ENCODE data around the gene GALNT12.

The GALNT12 gene

DNA sequence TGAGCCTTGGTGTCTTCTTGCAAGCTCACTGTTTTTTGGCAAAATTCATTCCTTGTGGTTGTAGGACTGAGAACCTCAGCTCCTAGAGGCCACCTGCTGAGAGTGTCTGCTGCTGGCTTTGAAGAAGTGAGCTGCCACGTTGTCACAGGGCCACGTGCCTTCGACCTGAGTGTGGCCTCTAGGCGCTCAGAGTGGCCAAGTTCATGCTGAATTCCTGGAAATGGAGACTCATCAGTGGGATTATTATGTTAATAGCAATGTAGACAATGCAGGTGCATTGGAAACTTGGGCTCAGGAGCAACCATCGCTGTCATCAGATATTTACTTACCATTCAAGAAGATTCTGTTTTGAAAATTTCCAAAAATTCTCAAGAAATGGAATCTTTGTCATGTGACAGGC, 52.5 kb downstream of the GALNT12 start:
- DNase-seq (ENCODE audit: low read depth, low spot score) = no peak

DNA sequence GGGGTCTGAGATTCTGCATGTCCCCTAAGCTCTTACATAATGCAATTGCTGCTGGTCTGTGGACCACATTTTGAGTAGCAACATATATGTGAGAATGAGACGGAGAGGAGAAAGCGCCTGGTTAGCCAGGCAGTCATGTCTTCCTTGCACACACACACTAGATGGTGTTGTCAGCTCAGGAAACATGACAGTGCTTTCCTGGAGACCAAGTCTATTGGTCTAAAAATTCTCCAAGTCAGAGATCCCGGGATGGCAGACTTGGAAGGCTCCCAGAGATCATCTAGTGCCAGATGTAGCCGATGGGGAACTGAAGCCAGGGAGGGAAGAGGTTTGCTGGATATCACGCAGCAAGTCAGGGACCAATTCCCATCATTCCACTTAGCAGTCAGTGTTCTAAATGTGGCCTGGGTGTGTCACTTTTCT, 53.4 kb downstream of the GALNT12 start:
- peak; percentile 25 for DNase-seq (ENCODE audit: low read depth, low spot score)

DNA sequence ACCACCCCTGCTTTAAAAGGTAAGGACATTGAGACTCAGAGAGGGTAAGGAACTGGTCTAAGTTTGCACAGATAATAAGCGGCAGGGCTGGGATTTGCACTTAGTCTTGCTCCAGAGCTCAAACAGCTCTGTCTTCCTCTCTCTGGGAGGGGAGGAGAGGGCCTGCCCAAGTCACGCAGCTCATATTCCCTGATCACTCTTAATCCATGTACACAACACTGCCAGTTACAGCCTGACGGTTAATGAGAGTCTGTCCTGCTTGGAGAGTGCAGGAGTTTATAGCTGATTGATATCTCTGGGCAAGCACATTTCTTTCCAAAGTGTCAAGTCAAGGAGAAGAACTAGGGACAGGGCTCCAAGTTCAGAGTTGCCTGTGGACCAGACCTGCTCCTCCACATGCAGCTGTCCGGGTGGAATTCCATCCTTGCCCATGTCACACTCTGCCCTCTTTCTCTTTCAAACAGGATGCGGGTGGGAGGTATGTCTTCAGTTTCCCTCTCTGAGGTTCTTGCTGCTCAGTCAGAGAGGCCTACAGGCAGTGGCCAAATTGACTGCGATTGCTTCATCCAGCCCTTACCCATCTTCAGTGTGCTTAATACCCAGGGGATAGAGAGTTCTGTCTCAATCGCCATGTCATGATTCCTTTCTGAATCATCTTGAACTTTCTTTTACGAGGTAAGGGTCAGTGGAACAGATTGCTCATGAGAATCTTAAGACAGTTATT, 54.5 kb downstream of the GALNT12 start:
- DNase-seq (ENCODE audit: low read depth, low spot score) = no peak

DNA sequence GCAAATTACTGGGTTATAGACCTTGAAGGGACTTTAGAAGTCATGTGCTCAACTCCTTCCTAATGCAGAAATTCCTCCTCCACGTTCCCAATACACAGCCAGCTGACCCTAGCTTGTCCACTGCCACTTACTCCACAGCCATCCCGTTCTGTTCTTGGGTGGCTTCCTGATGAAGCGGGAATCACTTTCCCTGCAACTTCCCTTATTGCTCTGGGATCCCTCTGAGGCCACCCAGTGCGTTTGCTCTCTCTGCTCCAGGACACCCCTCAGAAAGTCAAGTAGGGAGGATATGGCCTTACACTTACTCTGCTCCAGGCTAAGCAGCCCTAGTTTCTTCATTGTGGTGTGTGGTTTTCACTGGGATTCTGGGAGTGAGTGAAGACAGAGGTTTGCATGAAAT, 55.5 kb downstream of the GALNT12 start:
- DNase-seq (ENCODE audit: low read depth, low spot score) = no peak

DNA sequence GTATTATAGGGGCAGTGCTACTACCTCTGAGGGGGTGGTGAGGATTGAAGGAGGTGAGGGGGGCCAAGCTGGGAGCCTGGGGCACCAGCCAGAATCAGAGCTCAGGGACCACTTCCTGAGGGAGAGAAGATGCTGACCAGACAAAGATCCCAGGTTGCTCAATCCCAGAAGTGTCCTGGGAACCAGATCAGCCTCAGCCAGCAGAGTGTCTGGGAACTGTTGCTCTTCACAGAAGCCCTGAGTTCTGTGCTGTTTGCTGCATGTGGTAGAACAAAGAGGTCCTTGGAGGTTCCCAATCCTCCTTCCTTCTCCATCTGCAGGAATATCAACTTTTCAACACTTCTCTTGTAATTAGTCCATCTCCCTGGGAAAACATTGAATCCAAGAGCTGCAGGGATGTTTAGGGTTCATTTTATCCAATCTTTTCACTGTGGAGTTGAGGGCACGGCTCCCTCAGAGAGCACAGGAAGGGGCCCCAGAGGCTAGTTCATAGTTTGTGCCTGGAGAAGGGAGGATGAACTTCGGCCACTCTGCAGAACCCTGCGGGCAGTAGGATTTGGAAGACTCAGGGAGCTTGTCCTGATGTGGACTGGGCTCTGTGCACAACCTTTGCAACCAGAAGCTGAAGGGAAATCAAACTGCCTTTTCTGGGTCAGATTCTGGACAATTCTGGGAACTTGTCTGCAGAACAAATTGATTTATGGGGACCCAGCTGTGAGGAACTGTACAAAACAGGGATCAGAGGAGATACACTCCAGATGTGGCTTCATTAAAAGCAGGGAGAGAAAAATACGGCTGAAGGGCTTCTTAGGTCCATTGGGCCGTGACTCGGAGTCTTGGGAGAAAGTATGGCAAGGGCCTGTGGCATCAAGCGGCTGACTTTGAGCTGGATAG, 57.1 kb downstream of the GALNT12 start:
- no peak for DNase-seq (ENCODE audit: low read depth, low spot score)

DNA sequence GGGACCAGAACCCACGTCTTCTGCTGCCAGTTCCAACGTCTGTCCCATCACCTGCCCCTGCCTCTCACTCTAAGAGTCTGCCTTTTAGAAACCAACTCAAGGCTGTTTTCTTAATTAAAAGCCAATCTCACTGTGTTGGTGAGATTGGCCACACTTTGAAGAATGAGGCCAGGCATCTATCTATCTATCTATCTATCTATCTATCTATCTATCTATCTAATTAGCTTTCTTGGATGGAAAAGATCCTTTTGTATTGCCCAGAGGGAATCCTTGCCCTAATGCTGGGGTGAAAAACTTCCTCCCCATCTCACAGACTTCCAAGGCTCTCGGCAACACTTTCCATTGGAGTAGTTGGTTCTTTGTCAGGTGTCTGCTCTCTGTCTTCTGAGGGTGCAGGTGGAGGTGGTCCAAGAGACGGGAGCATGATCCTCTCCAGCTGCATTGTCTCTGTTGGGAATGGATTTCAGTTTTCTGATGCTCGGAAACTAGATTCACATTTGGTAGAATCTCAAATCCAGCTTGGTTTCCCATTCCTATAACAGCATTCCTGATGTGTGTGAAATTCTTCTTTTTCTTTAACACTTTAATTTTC, 57.9 kb downstream of the GALNT12 start:
- DNase-seq (ENCODE audit: low read depth, low spot score) = no peak

DNA sequence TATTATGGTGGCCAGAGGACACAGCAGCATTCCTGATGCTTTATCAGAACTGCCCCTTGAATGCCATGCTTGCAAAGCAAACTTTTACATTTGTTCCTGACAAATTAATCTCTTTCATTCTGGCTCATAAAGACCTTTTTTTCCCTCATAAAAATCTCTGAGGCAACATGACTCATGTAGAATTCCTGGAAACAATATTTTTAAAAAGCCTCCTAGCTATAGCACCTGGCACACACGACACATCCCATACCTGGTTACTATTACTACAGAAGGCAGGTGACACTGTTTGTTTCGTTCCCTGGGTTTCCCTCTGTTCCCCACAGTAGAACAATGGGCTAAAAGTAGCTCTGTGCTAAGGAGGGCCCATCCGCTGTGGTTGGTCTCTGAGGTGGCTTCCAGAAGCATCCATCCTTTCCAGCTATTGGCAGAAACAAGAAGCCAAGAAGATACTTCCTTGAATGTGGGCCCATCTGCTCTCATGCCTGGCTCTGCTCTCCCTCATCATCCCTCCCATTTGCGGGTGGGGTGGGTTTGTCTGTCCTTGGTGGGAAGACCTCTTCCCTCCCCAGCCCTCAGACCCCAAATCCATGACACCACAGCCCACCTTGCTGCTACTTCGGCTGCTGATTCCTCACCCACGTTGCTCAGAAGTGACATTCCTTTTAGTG, 59.1 kb downstream of the GALNT12 start:
- no peak for DNase-seq (ENCODE audit: low read depth, low spot score)

DNA sequence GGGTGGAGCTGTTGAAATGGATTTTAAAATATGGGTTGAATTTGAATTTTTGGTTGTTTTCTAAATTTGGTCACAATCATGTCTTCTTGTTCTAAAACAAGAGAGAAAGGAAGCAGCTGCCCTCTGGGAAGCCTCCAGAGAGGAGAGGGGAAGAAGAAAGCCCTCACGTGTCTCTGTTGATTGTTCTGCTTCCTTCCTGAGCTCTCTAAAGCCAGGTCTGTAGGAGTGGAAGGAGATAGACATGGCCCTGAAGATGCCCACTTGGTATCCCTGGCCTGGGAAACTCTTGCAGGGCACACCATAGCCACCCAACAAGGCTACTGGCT, 59.6 kb downstream of the GALNT12 start:
- no peak for DNase-seq (ENCODE audit: low read depth, low spot score)

DNA sequence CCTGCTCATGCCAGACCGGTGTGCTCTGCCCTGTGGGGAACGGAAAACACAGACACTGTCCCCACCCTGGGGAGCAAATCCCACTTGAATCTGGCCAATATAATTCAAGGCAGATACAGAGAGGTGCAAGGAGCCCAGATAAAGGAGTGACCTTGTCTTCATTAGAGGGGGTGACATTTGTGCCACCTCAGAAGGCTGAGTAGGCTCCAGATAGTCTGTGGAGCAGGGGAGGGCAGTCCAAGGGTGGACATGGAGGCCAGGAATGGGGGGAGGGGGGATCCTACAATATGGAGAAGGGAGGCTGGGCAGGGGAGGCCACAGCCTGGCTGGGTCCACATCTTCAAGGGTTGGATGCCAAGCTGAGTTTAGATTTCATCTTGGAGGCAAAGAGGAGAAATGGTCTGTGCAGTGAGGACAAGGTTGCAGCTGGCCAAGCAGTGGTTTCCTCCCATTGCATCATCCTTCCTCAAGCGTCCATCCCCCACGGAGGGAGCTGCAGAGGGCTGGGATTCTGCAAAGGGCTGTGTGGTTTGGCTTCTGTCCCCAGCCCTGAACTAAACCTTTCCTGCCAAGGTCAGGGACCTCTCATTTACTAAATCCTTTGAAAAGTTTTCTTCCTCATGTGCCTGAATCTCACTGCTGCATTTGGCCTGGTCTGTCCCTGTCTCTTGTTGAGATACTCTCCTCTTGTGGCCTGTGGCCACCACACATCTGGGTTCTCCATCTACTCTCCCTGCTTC, 60.1 kb downstream of the GALNT12 start:
- no peak for DNase-seq (ENCODE audit: low read depth, low spot score)

DNA sequence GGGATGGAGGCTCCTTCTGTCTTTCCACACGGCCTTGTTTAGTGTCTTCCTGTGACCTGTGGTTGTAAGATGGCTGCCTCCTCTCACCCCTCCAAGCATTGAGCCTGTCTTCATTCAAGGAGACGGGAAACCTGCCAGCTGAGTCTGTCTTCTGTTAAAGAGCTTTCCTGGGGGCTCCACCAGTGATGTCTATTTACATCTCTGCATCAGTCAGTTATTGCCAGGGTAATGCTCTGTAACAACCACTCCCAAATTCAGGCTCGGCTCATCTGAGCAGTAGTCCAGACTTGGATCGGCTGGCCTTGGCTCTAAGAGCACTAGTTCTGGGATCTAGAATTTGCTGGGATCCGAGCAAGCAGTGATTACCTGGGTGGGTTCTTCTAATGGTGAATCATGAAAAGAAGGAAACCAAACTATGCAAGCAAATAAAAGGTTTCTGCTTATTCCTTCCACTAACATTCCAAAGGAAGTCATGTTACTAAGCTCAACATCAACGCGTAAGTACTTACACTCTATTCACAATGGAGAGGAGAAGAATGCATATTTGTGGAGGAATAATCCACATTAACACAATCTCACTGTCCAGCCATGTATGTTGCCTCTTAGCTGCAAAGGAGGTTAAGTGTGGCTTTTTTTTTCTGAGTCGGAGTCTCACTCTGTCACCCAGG, 61.7 kb downstream of the GALNT12 start:
- no peak for DNase-seq (ENCODE audit: low read depth, low spot score)

DNA sequence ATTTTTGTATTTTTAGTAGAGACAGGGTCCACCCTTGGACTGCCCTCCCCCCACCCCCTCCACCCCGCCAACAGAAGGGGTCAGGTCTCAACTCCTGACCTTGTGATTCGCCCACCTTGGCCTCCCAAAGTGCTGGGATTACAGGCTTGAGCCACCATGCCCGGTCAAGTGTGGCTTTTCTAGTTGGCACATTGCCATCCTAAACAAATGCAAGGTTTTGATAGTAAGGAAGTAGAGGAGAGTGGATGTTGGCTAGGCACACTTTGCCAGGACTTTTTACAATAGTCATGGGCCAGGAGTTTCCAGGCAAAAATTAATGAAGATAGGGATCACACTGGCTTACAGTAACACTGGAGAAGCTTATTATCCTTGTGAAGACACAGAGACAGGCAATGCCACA, 62.4 kb downstream of the GALNT12 start:
- DNase-seq (ENCODE audit: low read depth, low spot score) = no peak

DNA sequence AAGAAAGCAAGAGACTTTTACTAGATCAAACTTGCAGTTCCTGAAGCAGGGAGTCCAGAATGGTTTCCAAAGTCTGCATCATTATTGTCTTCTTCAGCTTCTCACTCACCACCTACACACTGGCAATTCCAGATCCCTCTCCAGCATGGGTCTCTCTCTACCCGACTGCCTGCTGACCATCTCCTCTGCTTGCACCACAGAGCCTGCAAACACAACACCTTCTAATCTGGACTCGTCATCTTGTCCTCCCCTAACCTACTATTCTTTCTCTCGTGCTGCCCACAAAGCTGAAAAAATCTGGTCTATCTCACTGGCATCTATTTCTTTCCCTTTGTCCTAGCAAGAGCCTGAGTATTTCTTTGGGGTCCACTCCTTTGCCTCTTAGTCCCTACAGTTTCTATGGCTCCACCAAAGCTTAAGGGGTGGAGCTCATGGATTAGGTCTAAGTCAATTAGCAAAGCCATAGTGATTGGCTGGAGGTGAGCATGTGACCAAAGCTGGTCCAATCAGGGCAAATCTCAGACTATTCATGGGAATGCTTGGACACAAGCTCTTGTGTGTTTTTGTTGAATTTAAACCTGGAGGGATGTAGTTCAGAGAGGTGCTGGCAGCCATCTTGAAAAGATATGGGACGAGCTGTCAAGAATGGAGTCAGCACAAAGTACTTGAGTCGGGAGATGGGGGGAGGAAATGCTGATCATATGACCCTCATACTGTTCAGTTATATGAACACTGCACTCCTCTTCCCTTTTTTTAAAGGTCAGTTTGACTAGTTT, 63.5 kb downstream of the GALNT12 start:
- DNase-seq (ENCODE audit: low read depth, low spot score) = no peak

DNA sequence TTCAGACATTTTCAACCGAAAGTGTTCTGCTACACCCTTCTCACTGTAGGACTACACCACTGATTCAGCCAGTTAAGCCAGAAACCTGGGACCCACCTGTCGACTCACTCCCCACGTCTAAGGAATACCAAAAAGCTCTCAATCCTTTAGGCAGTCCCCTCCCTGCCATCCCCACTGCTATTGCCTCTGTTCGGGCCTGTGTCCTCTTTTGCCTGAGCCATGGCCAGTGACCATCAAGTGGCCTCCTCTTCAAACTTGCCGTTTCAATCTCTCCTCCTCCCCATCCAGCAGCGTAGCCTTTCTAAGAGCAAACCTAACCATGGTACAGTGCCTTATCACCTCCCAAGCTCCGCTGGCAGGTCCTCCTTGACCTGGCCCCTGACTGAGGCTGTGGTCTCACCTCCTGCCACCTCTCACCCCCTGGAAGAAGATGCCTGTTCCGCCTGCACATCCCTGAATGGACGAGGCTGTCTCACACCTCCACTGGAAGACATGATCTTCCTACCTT, 64.1 kb downstream of the GALNT12 start:
- DNase-seq (ENCODE audit: low read depth, low spot score) = no peak

DNA sequence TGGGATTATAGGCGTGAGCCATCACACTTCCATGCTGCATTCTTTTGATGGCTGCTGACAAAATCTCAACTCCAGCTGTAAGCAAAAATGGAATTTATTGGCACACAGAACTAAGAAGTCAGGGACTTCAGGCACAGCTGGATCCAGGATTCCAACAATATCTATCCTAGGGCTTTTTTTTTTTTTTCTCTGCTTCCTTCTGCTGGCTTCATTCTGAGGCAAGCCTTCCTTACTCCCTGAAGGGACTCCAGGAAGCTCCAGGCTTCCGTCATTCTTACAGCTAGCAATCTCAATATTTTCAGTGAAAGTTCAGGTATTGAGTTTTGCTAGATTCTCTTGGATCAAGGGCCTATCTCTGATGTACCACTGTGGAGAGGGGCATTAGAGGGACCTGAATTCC, 66.1 kb downstream of the GALNT12 start:
- no peak for DNase-seq (ENCODE audit: low read depth, low spot score)

DNA sequence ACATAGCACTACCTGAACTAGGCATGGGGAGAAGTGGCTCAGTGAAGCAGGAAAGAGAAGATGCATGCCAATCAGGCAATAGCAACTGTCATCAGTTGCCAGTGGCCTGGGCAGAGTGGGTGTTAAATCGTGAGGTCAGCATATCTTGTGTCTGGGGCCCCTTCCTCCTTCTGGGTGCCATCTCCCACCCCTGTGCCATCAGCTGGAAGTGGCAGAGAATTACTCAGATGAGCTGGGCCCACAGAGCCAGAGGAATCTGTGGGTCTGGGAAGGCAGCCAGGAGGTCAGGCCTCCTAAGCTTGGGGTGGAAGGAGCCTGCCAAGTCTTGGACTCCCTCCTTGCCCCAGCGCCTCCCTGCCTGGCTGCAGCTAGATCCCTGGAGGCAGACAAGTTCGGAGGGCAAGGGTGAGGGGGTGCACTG, 66.5 kb downstream of the GALNT12 start:
- no peak for DNase-seq (ENCODE audit: low read depth, low spot score)

DNA sequence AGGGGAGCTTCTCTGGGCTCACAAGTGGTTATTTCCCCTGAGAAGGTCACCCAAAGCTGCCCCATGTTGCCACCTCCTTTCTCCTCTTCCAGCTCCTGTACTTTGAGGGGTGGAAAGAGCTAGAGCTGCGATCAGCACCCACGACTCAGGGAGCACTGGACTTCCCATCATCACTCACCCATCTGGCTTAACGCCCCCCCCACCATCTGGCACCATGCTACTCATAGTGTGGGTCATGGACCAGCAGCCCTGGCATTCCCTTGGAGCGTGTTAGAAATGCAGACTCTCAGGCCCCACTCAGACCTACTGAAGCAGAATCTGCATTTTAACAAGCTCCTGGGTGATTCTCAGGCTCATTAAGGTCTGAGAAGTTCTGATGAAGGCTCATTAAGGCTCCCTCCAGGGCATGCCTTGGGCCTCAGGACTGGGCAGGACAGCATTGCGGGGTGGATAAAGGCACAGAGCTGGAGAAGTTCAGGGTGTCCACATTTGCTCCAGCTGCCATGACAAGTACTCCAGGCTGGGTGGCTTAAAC, 67.3 kb downstream of the GALNT12 start:
- DNase-seq (ENCODE audit: low read depth, low spot score) = no peak

DNA sequence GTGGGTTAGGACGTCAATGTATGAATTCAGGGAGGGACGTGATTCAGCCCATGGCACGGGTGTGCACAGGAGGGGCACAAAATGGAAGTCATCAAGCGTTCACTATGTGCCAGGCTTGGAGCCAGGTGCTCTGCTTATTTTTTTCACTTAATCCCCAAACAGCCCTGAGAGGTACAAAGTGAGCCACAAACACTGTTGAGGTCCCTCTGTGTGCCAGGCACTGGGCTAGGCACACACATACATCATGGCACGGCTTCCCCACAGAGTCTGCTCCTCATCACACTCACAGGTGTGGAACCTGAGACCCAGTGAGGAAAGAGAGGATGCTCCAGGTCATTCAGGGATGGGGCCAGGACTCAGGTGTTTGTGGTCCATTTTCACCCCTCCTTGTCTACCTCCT, 68.1 kb downstream of the GALNT12 start:
- no peak for DNase-seq (ENCODE audit: low read depth, low spot score)

DNA sequence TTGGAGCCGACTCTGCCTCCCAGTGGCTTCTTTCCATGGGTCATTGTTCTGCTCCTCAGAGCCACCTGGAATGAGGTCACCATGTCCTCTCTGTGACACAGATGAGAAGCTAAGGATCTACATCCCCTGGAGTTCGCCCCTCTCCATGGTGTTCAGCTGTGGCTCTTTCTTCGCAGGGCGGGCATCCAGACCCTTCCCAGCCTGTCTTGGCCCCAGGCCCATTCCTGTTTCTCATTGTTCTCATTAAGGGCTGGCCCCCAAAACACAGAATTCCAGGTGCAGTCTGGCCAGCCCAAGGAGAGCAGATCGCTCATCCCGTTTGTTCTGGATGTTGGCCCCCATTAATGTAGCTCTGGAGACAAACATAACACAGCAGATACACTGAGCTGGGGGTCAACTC, 69.8 kb downstream of the GALNT12 start:
- no peak for DNase-seq (ENCODE audit: low read depth, low spot score)

DNA sequence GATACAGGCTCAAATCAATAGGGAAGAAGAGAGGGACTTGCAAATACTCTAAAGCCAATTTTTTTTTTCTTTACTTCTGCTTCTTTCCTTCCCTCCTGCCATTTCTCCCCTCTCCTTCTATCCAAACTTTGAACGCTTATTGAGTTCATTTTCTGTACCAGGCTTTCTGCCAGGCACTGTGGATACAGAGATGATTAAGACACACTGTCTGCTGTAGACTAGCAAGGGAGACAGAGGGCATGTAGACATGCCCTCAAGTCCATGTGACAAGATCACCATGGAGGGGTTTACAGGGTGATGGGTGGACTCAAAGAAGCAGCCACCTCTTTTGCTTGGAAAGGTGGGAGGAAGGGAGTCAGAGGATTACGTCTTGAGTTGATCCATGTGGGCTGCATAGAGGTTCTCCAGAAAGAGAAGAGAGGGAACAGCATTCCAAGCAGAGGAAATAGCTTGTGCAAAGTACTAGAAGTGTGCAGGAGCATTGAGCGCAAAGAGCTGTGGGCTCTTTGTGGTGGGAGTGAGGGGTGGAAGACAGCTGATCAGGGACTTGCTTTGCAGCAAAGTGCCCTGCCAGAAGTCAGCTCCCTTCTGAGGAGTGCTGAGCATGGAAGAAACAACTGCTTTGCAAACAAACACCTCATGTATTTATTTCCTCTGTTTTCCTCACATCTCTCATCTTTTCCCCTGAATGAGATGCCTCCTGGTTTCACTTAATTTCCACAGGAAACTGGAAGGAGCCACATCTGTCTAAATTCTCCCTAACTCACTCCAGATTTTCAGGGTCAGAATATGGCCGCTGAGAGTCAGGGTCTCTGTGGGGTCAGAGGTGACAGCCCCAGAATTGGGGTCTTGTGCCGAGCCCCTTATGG, 71.9 kb downstream of the GALNT12 start:
- no peak for DNase-seq (ENCODE audit: low read depth, low spot score)
